Superior temporal gyrus (tissue), 1 donor: Measurements from ENCODE around the gene RASAL3.
"Not testable (repeated sequence)": the region's sequence is repeated elsewhere in the genome, so short reads cannot be mapped to it uniquely, and the experiment has no call there.

ENCODE experiments used
- DNase-seq: peaks from one replicate; pipeline ENCODE4 v3.0.0-alpha.2; 2016; ENCODE audit errors: extremely low spot score

The RASAL3 gene

DNA sequence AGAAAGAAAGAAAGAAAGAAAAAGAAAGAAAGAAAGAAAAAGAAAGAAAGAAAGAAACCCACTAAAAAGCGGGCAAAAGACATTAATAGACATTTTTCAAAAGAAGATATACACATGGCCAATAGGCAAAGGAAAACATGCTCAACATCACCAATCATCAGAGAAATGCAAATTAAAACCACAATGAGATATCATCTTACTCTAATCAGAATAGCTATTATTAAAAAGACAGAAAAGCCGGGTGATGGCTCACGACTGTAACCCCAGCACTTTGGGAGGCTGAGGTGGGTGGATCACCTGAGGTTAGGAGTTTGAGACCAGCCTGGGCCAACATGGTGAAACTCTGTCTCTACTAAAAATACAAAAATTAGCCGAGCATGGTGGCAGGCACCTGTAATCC lies 9.5 kb upstream of the RASAL3 start:
- not testable (repeated sequence) for DNase-seq

- DNase-seq: no peak
Measured at GRCh38 chr19:15471639-15472101, 7.3 kb upstream of the RASAL3 start.

DNA sequence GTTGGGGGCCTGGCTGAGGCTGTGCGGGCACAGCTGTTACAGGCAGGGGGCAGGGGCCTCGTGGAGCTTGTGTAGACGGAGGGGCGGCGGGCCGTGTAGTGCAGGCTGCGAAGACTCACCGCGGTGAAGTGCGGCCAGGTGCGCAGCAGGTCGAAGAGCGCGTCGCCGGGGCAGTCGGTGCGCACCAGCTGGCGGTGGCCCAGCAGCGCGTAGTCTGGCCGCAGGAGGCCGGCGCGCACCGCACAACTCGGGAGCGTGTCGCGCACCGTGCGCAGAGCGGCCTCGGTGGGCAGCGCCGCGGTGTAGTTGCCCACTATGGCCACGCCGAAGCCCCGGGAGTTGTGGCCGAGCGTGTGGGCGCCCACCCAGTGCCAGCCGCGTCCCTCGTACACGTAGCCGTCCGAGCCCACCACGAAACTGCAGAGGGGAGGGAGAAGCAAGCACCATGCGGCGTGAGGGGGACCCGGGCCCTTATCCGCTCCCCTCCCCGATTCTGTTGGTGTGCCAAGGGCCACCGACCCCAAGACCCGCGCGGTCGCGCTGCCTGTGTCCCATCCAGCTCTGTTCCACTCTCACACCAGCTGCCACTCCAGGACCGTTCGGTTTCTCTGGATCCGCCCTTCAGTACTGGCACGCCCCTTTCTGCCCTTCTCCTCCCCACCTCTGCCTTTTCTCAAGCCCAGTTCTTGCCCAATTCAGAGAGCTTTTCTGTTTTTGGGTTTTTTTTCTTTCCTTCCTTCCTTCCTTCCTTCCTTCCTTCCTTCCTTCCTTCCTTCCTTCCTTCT lies 5.4 kb upstream of the RASAL3 start:
- DNase-seq: no peak

DNA sequence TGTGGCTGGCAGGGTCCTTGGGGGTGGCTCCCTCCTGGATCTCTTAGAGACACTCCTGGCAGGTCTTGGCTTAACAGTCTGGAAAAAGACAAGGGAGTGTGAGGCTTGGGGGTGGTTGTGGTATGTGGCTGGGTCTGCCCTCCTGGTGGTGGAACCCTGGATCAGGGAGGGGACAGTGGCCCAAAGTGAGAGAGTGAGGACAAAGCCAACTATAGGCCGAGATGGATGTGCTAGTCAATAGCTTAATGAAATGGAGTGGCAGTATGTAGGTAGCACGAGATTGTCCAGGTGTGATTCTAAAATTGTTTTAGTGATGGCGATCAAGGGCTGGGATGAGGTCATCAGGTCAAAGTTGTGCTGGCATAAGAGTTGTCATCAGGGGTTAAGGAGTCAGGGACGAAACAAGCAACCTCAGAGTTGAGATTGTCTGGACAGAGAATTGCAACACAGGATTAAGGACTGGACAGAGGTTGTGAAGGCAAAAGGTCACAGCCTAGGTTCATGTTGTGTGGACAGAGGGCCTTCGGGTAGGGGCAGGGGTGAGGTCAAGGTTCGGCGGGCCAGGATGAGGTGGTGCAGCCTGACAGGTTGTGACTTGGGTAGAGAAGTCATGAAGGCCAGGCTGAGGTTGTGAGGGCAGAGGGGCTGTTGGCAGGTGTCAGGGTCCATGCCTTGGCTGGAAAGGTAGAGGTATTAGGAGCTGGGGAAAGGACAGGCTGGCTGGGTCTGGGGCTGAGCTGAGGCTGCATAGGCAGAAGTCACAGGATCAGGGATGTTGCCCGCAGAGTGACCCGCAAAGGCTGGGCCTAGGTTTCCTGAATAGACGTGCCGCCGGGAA lies 4.5 kb upstream of the RASAL3 start:
- no peak for DNase-seq

- DNase-seq: no peak
Measured at GRCh38 chr19:15467734-15468214, 3.4 kb upstream of the RASAL3 start.

- DNase-seq: no peak
Measured at GRCh38 chr19:15466851-15467733, 2.7 kb upstream of the RASAL3 start.

GRCh38 chr19:15463861-15464371 lies 428 bp downstream of the RASAL3 start:
- DNase-seq: no peak

DNA sequence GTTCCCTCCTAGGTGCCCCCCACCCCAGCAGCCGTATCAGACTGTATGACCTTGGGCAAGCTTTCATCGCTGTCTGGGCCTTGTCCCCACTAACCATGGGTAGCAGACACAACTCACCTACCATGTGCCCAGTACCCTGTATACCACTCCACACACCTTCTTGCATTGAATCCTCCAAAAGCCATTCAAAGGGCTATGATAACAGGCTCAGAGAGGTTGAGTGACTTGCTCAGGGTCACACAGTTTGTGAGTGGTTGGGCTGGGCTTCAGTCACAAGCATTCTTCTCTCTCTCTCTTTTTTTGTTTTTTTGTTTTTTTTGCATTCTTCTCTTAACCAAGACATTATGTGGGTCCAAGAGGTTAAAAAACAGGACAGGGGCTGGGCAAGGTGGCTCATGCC lies 2.6 kb downstream of the RASAL3 start:
- DNase-seq: no peak

- no peak for DNase-seq
Measured at GRCh38 chr19:15457701-15458484, 6.5 kb downstream of the RASAL3 start.

DNA sequence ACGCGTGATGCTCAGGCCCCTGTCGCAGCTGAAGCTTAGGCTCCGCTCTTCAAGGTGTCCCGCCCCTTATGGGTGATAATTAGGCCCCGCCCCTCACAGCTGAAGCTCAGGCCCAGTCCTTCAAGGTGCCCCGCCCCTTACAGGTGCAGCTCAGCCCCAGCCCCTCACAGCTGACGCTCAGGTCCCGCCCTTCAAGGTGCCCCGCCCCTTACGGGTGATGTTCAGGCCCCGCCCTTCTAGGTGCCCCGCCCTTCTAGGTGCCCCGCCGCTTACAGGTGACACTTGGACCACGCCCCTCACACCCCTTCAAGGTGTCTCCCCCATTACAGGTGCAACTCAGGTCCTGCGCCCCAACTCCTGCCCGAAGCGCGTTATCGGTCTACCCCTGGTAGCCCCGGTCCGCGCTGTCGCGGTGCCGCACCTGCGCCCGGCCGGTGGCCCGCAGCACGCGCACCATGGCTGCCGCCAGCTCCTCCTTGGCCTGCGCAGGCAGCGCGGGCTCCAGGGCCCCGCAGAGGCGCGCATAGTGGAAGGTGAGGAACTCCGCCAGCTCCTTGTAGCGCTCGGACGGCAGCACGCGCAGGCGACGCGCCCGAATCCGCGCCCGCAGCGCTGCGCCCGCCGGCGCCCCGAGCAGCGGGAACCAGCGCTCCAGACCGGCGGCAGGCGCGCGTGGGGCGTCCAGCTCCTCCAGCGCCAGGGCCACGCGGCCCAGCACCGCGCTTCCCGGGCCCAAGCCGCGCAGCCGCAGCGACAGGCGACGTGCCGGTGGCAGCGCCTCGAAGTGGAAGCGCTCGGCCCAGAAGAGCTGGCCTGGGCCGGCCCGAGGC lies 7.3 kb downstream of the RASAL3 start:
- DNase-seq: no peak

GRCh38 chr19:15456441-15456840 lies 7.9 kb downstream of the RASAL3 start:
- DNase-seq: no peak

- no peak for DNase-seq
Measured at GRCh38 chr19:15455996-15456395, 8.3 kb downstream of the RASAL3 start.

- no peak for DNase-seq
Measured at GRCh38 chr19:15453906-15454860, 10.2 kb downstream of the RASAL3 start.

DNA sequence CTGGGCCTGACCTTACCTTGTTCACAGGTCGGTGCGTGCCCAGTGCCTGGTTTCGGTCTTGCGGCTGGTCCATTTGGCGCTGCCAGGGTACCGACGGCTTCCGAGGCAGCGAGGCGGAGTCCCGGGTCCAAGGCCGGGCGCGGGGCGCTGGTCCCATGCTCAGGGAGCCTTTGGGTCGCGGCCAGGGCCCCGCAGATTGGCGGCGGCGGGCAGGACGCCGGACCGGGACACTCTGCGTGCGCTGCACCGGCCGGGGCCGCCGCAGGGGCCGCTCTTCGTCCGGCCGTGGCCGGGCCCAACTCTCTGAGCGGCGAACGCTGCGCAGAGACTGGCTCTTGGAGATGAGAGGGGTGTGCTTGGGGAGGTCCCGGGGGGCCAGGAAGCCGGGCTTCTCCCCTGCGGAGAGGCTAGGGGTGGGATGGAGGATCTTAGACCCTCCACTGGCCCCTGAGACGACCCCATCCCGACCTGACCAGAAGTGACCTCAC lies 11.2 kb downstream of the RASAL3 start:
- no peak for DNase-seq

GRCh38 chr19:15452111-15453047 lies 12.0 kb downstream of the RASAL3 start:
- DNase-seq: no peak

- DNase-seq: no peak
Measured at GRCh38 chr19:15450528-15450890, 13.8 kb downstream of the RASAL3 start.
